ENCODE data around the gene TMEM238L.

- no peak for TF ChIP-seq CTCF (conservative IDR thresholded peaks at IDR 0.05; ENCODE audit: low read length)
- no peak for TF ChIP-seq EZH2phosphoT487 (IDR thresholded peaks at IDR 0.05; ENCODE audit: borderline replicate concordance)
Measured at GRCh38 chr17:10845388-10845751, 41.5 kb upstream of the TMEM238L start.
